ENCODE data around the gene INPP4A.

GRCh38 chr2:98569197-98569793, 124.6 kb downstream of the INPP4A start:
- TF ChIP-seq, protein P1, sequence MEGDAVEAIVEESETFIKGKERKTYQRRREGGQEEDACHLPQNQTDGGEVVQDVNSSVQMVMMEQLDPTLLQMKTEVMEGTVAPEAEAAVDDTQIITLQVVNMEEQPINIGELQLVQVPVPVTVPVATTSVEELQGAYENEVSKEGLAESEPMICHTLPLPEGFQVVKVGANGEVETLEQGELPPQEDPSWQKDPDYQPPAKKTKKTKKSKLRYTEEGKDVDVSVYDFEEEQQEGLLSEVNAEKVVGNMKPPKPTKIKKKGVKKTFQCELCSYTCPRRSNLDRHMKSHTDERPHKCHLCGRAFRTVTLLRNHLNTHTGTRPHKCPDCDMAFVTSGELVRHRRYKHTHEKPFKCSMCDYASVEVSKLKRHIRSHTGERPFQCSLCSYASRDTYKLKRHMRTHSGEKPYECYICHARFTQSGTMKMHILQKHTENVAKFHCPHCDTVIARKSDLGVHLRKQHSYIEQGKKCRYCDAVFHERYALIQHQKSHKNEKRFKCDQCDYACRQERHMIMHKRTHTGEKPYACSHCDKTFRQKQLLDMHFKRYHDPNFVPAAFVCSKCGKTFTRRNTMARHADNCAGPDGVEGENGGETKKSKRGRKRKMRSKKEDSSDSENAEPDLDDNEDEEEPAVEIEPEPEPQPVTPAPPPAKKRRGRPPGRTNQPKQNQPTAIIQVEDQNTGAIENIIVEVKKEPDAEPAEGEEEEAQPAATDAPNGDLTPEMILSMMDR (IDR thresholded peaks at IDR 0.05; ENCODE audit: low read depth, low read length) = peak; percentile 96
- TF ChIP-seq EZH2phosphoT487 (IDR thresholded peaks at IDR 0.05; ENCODE audit: low read depth) = no peak

Measured in OCI-LY3 (cell line).